ENCODE data around the gene UMPS.
"Not testable (repeated sequence)": the region's sequence is repeated elsewhere in the genome, so short reads cannot be mapped to it uniquely, and the experiment has no call there.

UMPS gene

DNA sequence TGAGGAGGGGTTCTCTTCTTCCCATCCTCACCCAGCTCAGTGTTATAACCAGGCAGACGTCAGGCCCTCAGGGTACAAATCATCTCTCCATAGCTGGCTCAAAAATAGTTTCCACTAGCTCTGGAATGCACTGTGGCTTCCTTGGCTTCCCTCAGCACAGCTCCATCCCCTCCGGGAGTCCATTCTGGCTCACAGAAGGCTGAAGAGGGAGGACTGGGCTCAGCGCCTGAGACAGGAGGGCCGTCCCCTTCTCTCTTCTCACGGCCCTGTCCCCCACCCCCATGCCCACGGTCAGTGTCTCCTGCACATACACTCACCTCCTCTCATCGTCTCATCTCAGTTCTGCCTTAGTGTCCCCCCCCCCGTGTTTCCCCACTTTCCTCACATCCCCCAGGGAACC, 50.1 kb downstream of the UMPS start:
- peak; percentile 91 for DNase-seq (ENCODE audit: low spot score)

DNA sequence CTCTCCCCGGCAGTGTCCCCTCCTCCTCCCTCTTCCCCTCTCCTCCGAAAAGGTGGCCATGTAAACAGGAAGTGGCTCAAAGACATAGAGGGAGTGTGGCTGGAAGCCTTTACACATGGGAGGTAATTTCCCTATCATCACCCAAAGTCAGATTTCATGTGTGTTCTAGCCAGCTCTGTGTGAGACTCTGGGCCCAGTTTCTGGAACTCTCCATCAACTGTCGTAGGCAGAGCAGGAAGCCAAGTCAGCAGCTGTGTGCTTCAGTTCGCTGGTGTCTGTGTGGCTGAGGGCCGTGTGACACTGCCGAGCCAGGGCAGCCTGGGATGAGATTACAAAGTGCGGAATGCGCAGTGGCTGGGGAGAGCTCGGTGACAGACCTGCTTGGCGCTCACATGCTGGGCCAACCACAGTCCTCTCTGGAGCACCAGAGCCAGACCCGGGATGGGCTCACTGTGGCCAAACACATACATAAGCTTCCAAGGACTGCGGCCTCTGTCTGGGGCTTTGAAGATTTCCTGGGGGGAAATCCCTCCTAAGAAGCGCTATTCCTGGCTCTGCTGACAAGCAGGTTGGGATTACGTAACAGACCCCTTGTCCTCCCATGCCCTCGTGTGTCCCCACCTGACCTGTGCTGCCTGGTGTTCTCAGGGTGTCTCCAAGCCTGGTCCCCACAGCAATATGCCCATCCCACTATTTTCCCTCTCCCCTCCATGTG, 50.7 kb downstream of the UMPS start:
- DNase-seq (ENCODE audit: low spot score), result peak; percentile 84

DNA sequence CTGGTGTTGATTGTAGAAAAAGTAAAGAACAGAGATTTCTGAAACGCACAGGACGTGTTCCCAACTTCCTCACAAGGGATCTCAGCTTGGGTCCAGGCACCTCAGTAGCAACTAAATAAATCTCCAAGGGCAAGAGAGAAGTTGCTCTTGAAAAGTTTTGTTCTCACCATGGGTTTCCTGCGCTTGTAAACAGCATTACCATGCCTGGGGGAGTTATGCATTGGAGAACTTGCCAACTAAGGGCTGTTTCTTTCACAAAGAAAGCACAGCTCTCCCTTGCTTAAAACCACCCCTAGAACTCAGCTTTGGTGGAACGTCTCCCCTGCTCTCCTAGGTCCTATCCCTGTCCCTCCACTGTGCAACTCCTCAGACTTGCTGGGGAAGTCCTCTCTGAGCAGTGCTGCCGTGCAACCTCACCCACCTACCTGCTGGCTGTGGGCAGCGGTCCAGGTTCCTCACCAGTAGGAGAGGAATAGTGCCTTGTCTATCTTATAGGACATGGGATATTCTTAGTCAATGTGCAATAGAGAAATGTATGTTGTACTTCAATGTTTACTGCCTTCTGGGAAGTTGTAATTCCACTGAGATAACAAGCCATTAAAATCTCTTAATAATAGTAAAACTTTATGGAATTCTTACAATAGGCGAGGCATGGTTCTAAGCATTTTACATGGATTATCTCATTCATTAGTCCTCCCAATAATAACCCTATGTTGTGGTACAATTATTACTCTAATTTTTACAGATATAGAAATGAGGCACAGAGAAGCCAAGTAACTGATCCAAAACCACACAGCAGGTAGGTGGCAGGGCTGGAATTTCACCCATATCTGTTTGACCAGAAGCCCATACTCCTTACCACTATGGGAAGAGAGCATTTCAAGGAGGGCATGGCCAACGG, 51.5 kb downstream of the UMPS start:
- no peak for DNase-seq (ENCODE audit: low spot score)

DNA sequence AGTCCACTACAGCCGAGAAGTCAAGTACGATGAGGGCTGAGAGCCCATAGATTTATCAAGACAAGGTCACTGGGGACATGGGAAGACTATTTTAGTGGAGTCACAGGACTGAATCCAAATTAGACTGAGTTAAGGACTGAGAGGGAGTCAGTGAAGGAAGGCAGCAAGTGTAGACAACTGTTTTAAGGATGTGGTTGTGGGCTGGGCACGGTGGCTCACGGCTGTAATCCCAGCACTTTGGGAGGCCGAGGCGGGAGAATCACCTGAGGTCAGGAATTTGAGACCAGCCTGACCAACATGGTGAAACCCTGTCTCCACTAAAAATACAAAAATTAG, 52.1 kb downstream of the UMPS start:
- not testable (repeated sequence) for DNase-seq (ENCODE audit: low spot score)

DNA sequence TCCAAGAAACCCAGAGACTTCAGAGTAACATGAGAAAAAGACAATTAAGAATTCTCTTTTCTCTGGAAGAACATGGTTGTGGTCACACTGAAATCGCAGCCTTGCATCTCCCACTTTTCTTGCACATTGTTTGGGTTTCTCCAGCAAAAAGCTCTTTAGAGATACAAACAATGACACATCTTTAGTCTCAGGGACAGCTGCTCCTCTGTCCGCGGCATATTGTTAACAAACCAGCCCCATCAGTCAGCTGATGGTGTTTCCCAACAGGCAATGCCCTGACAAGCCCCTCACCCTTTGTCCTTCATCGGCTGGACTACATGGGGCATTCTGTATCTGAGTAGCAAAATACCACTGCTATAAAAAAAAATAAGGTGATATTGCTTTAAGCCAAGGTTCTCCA, 53.4 kb downstream of the UMPS start:
- no peak for DNase-seq (ENCODE audit: low spot score)

DNA sequence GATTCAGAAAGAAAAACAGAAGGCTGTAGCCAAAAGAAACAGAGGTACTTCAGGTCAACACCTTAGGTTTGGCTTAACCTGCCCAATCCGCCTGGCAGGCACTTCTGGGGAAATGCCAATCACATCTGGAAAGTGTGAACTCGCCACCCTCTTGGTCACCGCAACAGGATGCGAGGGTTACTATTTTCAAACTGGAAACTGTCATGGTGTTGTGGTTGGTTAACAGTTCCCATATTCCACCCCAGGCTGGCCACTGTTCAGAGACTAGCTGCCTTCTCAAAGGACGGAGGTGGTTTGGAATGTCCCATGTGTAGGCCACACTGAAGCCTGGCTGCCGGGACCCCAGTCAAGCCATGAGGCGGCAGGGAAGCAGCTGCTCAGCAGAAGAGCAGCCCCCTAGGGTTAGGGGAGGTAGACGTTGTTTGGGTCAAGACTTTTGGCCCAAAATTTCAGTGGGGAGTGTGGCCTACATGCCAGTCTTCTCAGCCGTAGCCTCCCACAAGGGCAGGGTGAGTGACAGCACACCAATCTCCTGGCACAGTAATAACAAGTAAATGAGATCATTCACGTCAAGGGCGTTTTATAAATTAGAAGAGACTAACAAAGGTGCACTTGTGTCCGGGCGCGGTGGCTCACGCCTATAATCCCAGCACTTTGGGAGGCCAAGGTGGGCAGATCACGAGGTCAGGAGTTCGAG, 54.6 kb downstream of the UMPS start:
- DNase-seq (ENCODE audit: low spot score), result no peak

DNA sequence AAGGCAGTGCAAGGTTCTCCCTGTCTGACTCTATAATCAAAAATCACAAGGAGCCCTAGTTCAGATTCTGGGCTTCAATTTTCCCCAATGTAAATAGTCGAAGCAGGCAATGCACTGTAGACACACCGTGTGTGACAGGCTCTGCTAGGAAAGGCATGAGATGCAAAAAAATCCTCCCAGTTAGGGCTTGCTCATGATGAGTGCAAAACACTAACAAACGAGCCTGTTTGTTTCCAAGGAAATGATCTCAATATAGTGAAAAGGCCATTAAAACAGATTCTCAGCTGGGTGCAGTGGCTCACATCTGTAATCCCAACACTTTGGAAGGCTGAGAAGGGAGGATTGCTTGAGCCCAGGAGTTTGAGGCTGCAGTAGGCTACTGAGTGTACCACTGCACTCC, 55.7 kb downstream of the UMPS start:
- DNase-seq (ENCODE audit: low spot score), result no peak

DNA sequence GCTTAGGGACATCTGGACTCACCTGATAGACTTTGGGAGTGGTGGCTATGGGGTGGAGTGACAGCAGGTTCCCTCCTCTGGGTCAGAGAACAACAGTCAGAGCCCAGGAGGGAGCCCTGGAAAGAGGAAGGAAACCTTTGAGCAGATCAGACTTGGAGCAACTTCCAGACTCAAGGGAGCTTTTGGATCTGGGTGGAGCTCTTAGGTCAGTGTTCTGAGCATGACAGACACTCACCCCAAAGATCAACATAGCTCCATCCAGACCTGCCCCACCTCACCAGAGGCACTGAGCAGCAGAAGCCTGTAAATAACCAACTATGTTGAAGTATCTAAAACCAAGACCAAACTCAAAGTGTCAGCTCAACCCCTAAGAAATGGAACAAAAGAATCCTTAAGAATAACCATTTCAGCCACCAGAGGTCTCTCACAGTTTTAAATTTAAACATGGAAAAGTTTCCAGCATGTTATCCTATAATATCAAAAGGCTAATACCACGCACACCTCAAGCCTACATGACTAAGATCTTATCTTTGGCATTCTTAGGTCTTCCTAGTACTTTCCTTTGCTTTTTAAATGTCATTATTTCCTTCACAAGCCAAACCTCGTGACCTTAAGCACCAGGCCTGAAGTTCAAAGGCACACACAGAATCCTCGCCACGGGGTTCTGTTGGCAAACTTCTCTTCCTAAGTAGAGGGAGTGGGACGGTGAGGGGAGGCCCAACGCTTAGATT, 56.4 kb downstream of the UMPS start:
- DNase-seq (ENCODE audit: low spot score), result no peak

DNA sequence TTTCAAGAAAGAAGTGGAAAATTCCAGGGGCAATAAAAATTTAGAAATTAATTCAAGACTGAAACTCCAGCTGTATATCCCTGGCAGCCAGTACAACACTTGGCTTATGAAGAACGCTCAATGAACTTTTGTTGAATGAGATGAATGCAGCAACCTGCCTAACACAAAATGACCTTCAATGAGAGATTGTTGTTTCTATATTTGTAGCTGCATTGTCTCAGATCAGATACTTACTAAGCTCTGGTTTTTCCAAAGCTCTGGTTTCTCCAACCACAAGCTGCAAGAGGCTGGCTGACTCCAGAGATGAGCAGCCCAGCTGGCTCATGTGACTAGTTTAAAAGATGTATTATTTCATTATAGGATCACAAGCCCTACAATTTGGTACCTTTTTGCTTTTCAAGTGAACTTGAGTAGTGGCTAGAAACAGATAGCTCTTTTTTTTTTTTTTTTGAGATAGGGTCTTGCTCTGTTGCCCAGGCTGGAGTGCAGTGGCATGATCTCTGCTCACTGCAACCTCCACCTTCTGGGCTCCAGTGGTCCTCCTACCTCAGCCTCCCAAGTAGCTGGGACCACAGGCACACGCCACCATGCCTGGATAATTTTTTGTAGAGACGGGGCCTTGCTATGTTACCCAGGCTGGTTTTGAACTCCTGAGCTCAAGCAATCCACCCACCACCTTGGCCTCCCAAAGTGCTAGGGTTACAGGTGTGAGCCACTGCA, 57.4 kb downstream of the UMPS start:
- DNase-seq (ENCODE audit: low spot score), result no peak

DNA sequence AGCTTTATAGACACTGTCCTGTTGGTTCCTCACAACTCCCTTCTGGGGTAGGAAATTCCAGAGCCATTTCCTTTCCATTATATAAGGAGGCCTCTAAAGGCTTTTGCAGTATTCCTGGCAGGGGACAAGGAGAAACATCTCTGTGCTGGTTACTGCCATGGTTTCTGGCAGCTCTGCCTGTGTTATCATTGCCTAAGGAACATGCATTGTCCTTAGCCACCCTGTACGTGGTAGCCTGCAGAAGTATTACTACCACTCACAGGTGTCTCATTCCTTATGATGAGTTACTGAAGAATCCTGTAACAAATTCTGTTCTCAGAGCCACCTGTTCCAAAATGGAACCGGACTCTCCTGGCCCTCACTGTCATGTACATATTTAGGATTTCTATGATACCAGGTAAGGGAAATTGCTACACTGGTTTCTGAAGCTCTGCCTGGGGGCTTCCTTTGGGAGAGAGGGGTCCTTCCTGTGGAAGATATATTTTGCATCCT, 58.0 kb downstream of the UMPS start:
- no peak for DNase-seq (ENCODE audit: low spot score)

DNA sequence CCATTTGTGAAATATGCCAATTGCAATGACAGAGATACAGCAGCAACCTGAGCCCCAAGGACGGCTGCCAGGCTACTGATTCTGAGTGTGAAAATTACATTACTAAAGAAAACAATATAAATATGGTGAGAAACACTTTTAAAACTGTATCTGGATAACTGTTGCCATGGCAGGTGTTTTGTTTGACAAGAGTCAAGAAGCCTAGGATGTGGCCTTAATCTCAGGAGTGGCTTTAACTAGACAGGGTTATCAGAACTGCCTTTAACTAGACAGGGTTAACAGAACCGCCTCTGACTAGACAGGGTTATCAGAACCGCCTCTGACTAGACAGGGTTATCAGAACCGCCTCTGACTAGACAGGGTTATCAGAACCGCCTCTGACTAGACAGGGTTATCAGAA, 58.9 kb downstream of the UMPS start:
- DNase-seq (ENCODE audit: low spot score), result not testable (repeated sequence)

DNA sequence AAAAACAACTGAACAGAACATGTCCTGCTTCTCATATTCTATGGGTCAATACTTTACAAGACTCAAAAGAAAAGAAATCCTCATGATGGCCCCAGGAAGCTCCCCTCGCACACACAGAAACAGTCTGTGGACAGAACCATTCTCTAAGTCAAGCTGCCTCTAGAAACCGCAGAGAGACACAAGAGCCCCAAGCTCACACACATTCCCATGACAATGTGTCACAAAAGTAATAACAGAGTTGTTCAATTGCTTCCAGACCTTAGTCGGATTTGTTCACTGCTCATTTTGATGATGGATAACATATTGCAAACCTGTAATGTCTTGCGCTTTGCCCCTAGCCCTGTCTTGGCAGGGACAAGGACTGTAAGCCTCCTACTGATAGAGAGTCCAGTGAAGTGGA, 60.9 kb downstream of the UMPS start:
- DNase-seq (ENCODE audit: low spot score), result no peak

DNA sequence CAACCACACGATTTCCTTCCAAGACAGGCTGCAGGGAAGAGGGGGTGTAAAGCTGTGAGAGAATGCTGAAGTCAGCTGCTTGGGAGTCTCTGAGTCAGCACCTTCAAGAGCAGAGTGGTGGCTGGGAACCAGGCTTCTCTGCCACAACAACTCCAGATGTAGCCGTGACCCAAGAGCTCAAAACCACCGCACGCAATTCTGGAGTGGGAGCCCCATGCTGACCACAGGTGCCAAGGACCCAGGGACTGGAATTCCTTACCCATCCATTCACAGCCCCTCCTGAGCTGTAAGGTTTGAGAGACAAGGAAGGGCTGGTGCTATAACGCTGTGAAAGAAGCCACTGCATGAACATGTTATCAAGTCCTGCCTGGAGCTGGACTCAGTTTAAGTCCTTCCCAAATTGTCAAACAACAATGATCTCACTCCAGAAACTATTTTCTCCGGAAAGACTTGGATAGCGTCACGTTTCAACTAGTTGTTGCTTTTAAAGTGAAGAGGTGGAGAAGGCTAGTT, 61.4 kb downstream of the UMPS start:
- no peak for DNase-seq (ENCODE audit: low spot score)

DNA sequence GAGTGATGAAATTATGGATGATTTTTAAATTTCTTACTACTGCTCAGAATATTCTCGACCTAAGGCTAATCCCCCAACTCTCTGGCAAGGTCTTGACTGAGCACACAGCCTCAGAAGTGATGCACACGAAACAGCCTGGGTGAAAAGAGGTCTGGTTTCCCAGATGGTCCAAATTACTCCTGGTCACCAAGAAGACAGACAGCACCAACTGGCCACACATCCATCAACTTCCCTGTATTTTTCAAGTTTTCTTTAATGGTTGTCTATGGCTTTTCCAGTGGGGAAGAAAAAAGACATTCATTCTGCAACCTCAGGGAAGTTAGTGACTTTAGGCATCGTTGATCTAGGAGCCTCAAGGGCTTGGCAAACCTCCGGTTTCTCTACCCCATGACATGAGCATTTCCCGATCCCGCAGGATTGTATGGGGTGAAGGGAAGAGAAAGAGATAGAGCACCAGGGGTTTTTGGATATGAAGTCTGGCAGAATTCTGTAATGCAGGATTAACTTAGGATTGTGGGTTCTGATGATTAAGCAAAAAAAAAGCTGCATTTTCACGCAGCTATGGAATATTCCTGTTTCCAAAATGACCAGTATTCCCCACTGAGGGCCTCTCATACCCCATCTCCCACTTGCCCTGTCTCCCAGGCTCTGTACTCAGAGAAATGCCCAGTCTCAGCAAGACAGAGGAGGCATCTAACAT, 62.2 kb downstream of the UMPS start:
- no peak for DNase-seq (ENCODE audit: low spot score)

DNA sequence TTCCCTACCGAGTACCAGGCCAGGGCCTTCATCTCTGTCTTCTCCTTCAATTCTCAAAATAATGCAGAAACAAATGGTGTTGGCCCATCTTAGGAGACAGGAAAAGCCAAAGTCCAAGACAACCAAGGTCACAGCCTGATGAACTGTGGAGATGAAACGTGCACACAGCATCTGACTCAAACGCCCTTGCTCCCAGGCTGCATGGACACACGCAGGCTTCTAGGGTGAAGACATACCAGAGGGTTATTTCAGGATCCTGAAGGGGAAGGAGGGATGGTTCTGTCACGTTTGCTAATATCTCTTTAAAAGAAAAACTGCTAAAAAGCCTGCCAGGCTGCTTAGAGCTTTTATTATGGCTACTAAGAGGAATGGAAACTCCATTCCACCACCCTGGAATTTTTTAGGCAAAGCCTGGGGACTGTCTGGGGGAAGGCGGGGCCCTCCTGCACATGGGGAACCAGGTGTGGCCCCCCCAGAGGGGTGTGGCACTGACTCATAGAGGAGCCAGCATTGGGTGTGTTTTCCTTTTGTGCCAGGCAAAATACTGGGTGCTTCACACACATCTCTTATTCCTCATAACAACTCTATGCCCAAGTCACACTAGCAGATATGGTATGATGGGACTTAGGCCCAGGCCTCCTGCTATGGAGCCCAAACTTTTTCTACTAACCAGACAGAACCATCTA, 62.9 kb downstream of the UMPS start:
- no peak for DNase-seq (ENCODE audit: low spot score)

DNA sequence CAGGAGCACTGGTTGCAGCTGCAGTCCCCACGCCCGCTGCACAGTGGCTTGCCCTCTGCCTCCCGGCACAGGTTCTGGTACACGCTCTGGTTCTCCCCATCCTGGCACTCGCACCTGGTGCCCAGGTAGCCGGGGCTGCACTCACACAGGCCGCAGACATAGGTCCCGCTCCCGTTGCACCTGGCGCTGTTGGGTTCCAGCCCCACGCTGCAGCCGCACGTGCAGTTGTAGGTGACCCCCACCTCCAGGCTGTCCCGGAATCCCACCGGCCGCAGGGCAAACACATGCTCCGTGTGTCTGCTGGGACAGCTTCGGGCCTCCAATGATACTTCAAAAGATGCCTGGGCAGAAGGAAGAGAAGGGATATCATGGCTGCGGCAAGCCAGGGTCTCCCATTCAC, 66.2 kb downstream of the UMPS start:
- no peak for DNase-seq (ENCODE audit: low spot score)

DNA sequence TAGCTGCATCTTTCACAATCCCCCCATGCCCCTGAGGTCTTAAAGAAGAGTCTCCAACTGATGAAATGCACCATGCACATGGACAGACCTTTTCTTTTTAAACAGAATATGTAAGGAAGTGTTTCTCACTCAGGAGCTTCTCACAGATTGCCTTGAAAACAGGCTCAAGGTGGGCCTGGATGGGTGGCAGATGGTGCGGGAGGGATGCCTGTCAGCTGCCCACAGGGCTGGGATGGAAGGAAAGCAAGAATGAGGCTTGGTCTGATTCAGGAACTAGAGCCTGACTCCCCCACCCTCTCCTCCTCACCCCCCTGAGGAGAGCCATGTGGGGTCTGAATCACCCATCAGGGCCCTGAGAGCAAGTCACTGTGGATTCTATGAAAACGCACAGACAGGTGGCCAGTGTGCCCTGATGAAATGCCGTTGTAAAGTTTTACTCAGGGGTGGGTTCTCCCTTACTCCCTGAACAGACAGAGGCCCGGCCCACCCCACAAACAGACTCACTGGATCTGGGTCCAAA, 67.2 kb downstream of the UMPS start:
- no peak for DNase-seq (ENCODE audit: low spot score)
